Head of caudate nucleus (tissue), 42 donors: ENCODE data around the gene RNASE8.

Experiments
- DNase-seq, 42 donors: peaks; one replicate each; pipeline versions ENCODE4 v3.0.0 to v3.0.0-alpha.2; 2020 to 2021; ENCODE audit warnings: mixed read lengths in 7 of 42
- intact Hi-C: fragments of 100-400 bp; cut with DNase I; formaldehyde crosslinking; loops from one replicate; pipeline ENCODE4 v1.15.0; 2022

RNASE8 gene

DNA sequence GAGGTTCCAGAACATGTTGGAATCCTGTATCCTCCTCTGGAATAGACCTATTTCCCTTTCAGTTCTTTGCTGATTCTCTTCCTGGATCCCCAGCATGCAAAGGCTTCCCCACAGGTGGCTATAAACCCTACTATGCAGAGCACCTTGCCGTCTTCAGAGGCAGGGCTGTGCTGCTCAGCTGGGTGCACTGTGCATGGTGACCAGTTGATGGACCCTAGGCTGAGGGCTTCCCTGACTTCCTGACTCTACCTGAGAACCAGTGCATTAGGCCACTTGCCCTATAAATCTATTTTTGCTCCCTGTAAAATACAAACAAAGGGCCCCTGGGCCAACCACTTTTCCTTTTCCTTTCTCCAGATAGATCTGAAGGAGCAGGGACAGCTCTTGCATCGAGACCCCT, 26.8 kb downstream of the RNASE8 start:
- no peak for DNase-seq
- intact Hi-C loops: no loop called here

GRCh38 chr14:21084998-21085853, 27.6 kb downstream of the RNASE8 start:
- intact Hi-C loops: no loop called here
- DNase-seq: no peak

- no peak for DNase-seq
- intact Hi-C loops: no loop called here
These were observed 29.3 kb downstream of the RNASE8 start for GRCh38 chr14:21086908-21087293.

GRCh38 chr14:21087294-21088091, 29.9 kb downstream of the RNASE8 start:
- intact Hi-C loops: no loop called here

DNA sequence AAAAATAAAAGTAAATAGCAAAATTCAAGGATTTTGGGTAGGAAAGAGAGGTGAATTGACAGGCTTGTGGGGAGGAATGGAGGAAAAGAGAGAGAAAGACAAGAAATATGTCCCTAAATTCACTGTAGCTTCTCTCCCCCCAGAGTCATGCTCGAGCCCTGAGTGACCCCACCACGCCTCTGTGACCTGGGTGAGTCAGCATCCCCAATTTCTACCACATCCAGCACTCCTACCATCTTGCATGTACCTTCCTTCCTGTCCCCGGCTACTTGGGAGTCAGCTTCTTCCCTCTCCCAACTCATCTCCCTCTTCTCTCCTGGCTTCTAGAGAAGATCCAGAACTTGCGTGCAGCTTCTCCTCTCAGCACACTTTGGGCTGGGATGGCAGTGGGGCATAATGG, 31.1 kb downstream of the RNASE8 start:
- DNase-seq: no peak
- intact Hi-C loops: no loop called here

More at GRCh38 chr14:21087294-21088091, 29.9 kb downstream of the RNASE8 start:
- peak in 32 of 42 donors; percentile 35 to 96 (median 72) for DNase-seq

- intact Hi-C loops: no loop called here
- no peak for DNase-seq
These were observed 31.6 kb downstream of the RNASE8 start for GRCh38 chr14:21089271-21089670.

DNA sequence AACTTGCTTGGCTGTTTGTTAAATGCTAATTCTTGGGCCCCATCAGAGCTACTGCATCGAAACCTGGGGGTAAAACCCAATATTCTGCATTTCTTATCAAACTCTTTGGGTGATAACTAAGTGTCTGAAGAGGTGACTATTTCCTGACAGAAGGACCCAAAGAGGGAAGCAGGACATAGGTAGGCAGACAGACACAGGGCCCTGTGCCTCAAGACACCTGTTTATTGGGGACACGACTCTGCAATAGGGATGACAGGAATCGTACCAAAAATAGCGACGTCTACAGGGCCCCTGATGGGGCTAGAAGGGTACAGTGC, 32.2 kb downstream of the RNASE8 start:
- DNase-seq: no peak
- intact Hi-C loops: no loop called here

DNA sequence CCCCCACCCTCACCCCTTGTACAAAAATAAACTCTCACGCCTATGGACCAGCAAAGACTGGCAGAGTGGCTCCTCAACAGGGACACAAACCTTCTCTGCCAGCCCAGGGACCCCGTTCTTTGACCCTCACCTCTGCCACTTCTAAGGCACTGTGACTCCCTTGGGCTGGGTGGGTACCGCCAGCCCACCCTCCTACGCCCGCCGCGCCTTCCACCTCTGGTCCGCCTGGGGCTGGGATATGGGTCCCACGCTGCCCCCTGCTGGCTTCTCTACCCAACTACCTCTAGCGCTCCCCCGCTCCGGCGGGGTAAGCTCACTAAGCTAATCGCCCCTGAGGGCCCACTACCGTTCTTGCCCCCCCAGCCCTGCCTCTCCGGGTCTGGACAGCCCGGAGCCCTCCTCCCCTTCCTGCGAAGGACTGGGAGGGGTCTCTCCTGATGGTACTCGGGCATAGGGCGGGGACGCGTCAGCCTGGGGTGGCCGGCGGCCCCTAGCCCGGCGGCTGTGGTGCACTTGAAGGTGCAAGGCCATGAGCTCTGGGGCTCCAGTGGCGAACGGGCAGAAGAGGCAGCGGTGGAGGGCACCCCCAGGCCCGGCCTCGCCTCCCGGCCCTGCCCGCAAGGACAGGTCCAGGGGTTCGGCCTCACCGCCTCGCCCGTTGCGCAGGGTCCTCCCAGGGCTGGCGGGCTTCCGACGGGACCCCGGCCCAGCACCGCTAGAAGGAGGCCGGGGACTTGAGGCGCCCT, 32.7 kb downstream of the RNASE8 start:
- peak in 9 of 42 donors; percentile 20 to 76 (median 51) for DNase-seq
- intact Hi-C loops: no loop called here

- DNase-seq: no peak
- intact Hi-C loops: no loop called here
These were observed 33.5 kb downstream of the RNASE8 start for GRCh38 chr14:21090940-21091663.

- no peak for DNase-seq
- intact Hi-C loops: no loop called here
These were observed 34.2 kb downstream of the RNASE8 start for GRCh38 chr14:21091821-21092272.

DNA sequence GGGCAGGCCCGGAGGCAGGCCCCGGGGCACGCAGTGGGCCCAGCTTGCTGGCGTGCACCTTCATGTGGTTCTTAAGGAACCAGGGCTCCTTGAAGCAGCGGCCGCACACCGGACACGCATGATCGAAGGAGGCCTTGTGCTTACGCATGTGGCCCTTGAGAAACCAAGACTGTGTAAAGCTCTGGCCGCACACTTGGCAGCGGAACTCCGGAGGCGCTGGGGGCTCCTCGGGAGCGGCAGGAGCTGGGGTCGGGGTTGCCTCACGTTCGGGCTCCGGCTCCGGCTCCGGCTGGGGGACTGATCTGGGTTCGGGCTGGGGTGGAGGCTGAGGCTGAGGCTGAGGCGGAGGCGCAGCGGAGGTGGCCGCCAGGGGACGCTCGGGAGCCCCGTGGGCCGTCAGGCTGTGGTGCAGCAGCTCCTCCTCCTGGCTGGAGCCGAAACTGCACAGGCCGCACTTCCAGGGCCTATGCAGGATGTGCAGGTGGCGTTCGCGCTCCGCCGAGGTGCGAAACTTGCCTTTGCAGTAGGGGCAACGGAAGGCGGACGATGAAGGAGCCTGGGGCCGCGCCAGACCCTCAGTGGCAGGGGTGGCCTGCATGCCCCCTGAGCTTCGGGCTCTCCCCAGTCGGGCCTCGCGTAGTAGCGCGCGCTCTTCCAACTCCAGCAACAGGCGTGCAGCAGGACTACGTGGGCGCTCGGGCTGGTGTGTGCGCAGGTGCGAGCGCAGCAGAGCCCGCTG, 34.8 kb downstream of the RNASE8 start:
- intact Hi-C loops: no loop called here
- DNase-seq: peak; percentile 60 to 94 (median 83)

GRCh38 chr14:21093018-21093417, 35.4 kb downstream of the RNASE8 start:
- intact Hi-C loops: no loop called here
- no peak for DNase-seq

DNA sequence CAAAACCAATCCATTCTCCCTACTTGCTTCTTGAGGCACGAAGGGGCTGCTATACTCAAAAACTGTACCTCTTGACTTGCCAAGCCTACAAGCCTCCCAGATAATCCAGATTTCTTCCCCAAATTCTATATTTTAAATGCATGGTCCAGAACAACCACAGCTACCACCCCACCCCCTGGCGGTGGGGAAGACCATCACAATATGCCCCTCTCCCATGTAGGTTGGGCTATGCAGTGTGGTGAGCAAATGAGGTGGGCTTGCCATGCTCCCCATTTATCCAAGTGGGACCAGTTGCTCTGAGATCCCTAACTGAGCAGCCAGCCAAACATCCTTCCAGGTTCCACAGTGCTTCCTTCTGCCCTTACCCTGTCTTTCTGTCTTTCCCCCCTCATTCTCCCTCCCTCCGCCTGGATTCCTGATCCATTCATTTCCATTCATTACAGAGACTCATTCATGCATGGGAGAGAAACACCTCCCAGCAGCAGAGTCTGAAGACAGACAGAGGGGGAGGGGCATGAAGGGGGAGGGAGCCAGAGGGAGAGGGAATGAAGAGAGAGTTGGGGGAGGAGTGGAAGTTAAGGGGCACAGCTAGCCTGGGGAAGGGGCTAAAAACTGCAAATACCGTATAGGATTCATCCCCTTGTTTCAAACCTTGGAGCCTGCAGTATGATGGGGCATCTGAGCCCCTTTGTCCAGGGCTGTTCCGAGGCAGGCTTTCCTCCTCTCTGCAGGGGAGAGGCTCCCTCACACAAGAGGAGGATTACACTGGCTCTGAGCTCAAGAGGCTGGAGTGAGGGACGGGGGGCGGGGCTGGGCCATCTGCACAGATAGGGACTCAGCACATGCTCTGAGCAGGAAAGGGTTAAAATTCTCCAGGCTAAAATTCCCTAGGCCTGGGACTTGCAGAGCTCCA, 36.4 kb downstream of the RNASE8 start:
- DNase-seq: peak in 9 of 42 donors; percentile 20 to 72 (median 50)
- intact Hi-C loops: no loop called here

DNA sequence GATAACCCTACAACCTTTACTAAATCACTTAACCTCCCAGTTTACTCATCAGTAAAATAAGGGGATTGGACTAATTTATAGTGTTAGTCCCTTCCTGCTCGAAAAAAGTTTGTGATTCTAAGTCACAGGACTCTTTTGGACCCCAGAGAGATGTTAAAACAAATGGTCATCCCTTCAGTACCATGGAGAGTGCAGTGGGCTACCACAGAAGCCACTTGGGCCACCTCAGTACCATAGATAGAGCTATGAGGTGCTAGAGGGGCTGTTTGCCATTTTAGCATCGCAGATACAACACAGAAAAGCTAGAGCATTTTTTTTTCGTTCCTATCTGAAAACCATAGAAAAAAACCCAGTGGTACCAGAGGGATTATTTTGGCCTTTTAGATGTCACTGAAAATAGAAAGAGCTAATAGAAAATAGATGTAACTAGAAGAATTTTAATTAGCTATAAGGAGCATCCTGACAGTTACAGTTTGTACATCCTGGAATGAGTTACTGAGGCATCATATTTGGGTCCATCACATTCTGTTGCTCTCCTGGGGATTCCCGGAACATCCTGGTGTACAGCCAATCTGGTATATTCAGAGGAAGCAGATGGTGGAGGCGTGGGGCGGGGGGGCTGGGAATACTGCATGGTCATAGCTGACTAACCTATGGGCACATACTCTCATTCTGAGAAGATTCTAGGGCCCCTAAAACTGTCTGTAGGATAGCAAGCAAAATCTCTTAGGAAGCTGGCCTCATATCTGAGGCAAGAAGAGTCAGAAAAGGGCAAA, 38.0 kb downstream of the RNASE8 start:
- intact Hi-C loops: loop anchor here (2.0 kb wide), 1 partner anchor 79 kb away; no protein-coding TSS in a partner anchor
- DNase-seq: no peak

DNA sequence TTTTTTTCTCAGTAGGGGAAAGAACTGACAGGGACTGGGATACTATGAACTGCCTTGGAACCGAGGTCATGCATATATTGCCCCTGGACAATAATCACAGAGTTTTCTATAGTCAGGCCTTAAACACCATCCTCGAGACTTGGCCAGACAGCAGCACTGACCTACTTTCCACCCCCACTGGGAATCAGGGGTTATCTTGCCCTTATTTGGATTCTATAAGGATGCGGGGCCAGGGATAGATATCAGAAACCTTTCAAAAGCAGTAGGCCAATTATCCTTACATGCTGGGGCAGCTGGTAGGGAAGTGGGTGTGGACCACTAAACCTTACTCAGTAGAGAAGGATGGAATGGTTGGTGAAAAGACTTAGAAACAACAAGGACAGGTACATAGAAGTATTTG, 38.8 kb downstream of the RNASE8 start:
- DNase-seq: no peak
- intact Hi-C loops: loop anchor here (2.0 kb wide), 1 partner anchor 80 kb away; no protein-coding TSS in a partner anchor

- intact Hi-C loops: loop anchor here (2.0 kb wide), 1 partner anchor 80 kb away; no protein-coding TSS in a partner anchor
- DNase-seq: no peak
These were observed 39.5 kb downstream of the RNASE8 start for GRCh38 chr14:21096978-21097635.
